K562 (cell line): ENCODE measurements around the gene ITSN1. TPM values are rescaled to one million over a fixed set of nuclear protein-coding genes. Genes with fewer than 3 reads are reported as not detected.

Experiments used
- E2F8 ChIP-seq: fragments of 450-650 bp; IDR thresholded peaks from 2 replicates; pipeline ENCODE4 v1.7.1; 2018; ENCODE audit warnings: mild to moderate bottlenecking, low read depth; ENCODE audit not compliant: partially characterized antibody
- FOXP4 ChIP-seq: sonication (generic); formaldehyde crosslinking; IDR thresholded peaks from 2 replicates; pipeline ENCODE4 v1.8.0; 2022; ENCODE audit warnings: mild to moderate bottlenecking, missing genetic modification reagents, borderline replicate concordance
- PHF8 ChIP-seq: fragments of 200-600 bp; sonication (generic); IDR thresholded peaks from 2 replicates; pipeline ENCODE4 v1.6.1; 2012; ENCODE audit warnings: mixed run types, mild to moderate bottlenecking, inconsistent platforms, low read length, moderate library complexity, borderline replicate concordance
- RAD21 ChIP-seq, 2 experiments: fragments of 250-450 bp in 1 of 2; fragments of 450-650 bp in 1 of 2; sonication (Bioruptor Pico) in 1 of 2; formaldehyde crosslinking in 1 of 2; IDR thresholded peaks in 1 of 2; conservative IDR thresholded peaks in 1 of 2; 2 replicates each; pipeline versions ENCODE4 v1.4.0 to v1.8.0; 2020 to 2022; ENCODE audit warnings: mild to moderate bottlenecking in 2 of 2, moderate library complexity in 1 of 2
- ZBTB1 ChIP-seq: sonication (generic); formaldehyde crosslinking; IDR thresholded peaks from 2 replicates; pipeline ENCODE4 v1.8.1; 2023; ENCODE audit warnings: missing genetic modification reagents, low read depth, mild to moderate bottlenecking, borderline replicate concordance
- polyA plus RNA-seq, 8 experiments: library from polyadenylated mRNA; depleted of rRNA in 4 of 8; stranded (reverse) in 5 of 8; unstranded in 3 of 8; fragments of >200 nt; fragmentation: Nextera tagmentation in 2 of 8; fragmentation: Illumina TruSeq in 1 of 8; extraction: Ambion mirVana in 2 of 8; extraction: Trizol in 1 of 8; gene quantifications; 2 replicates each; pipeline versions ENCODE4 v1.2.1 to v1.2.3, GENCODE V29; 2011 to 2014; ENCODE audit warnings: inconsistent platforms in 1 of 8, missing spikeins in 1 of 8
- total RNA-seq, 7 experiments: library from RNA; depleted of rRNA in 6 of 7; stranded (reverse); fragments of >200 nt in 6 of 7; fragmentation: Illumina TruSeq in 2 of 7; extraction: Trizol in 2 of 7; gene quantifications; 2 replicates each; pipeline versions ENCODE4 v1.2.1 to v1.2.3, GENCODE V29; 2011 to 2021; ENCODE audit warnings: low replicate concordance in 1 of 7
- TF ChIP-seq, protein P1 (sequence below): fragments of 450-650 bp; IDR thresholded peaks from 2 replicates; pipeline ENCODE4 v1.6.1; 2016; ENCODE audit warnings: mild to moderate bottlenecking

The ITSN1 gene
- total and polyA plus RNA-seq, 9 of the 15 experiments (the other 6 are each of a cell fraction or from before 2014, with no cell fraction given), result 1.1 to 12.6 (median 4.8) TPM

DNA sequence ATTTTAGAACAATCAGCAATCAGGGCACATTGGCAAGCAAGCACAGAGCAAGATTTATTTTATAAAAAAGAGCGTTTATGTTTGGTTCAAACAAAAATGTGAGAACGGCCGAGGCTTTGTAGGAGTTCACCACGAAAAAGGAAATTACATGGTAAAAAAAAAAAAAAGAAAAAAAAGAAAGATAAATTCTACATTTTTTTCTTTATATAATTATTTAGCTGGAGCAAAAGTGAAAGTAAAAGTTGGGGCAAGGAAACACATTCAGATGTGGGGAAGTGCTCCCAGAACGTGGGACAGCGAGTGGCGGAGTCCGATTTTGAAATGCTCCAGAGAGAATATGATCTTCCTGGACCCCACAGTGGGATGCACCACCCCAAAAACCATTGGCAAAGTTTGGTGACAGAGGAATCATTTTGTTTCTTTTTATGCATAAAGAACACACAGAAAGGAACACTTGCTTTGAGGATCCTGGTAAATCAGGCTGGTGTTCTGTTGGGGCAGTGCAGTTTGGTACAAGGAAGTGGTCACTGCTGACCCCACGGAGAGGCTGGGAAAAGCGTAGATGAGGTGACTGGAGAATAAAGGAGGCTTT is 289.6 kb downstream of the ITSN1 start (continued):
- TF ChIP-seq, protein P1, sequence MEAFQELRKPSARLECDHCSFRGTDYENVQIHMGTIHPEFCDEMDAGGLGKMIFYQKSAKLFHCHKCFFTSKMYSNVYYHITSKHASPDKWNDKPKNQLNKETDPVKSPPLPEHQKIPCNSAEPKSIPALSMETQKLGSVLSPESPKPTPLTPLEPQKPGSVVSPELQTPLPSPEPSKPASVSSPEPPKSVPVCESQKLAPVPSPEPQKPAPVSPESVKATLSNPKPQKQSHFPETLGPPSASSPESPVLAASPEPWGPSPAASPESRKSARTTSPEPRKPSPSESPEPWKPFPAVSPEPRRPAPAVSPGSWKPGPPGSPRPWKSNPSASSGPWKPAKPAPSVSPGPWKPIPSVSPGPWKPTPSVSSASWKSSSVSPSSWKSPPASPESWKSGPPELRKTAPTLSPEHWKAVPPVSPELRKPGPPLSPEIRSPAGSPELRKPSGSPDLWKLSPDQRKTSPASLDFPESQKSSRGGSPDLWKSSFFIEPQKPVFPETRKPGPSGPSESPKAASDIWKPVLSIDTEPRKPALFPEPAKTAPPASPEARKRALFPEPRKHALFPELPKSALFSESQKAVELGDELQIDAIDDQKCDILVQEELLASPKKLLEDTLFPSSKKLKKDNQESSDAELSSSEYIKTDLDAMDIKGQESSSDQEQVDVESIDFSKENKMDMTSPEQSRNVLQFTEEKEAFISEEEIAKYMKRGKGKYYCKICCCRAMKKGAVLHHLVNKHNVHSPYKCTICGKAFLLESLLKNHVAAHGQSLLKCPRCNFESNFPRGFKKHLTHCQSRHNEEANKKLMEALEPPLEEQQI, result no peak
- TF ChIP-seq FOXP4 (no peak), E2F8 (no peak), RAD21 (CRISPR knock-in tag; conservative IDR thresholded peaks at IDR 0.05 in 1 of 2, IDR thresholded peaks at IDR 0.05 in 1 of 2) (no peak), ZBTB1 (CRISPR knock-in tag) (no peak), PHF8 (no peak)
